ENCODE data around the gene STAC.
"Not testable (repeated sequence)": the region's sequence is repeated elsewhere in the genome, so short reads cannot be mapped to it uniquely, and the experiment has no call there.

Gene STAC

DNA sequence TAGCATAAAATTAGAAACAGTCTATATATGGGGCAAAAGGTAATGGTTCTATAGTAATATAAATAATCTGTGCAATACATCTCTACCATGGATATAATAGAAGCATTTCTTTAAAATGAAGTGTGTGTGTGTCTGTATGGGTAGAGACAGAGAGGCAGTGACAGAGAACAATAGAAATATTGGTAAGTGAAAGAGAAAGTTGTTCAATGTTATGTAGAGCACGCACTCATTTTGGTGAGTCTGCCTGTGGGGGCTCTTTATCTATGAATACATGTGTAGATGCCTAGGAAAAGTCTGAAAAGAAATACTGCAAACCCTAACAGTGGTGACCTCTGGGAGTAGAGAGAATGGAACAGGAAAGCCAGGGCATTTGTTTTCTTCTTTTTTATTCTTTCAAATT is 182.6 kb downstream of the STAC start:
- intact Hi-C loops (cut with DNase I) = no loop called here
- DNase-seq = no peak

DNA sequence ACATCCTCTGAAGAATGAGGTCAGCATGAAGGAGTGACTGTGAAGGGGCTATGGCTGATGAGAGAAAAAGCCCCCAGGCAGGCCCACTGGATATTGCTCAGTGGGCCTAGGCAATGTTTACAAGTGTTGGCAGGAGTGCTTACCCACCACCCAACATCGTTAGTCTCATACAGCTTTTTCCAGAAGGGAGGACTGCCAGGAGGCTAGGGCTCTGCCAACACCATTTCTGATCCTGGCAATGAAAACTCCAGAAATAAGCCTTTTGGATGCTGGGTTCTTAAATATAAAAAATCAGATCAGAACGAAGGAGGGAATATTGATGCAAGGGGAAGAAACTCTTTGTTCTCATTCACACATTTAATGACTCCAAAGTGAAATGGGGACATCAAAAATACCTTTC is 194.9 kb downstream of the STAC start:
- intact Hi-C loops (cut with DNase I) = no loop called here
- DNase-seq = no peak

GRCh38 chr3:36578418-36578817 is 198.1 kb downstream of the STAC start:
- intact Hi-C loops (cut with DNase I); DNase-seq: not testable (repeated sequence)

DNA sequence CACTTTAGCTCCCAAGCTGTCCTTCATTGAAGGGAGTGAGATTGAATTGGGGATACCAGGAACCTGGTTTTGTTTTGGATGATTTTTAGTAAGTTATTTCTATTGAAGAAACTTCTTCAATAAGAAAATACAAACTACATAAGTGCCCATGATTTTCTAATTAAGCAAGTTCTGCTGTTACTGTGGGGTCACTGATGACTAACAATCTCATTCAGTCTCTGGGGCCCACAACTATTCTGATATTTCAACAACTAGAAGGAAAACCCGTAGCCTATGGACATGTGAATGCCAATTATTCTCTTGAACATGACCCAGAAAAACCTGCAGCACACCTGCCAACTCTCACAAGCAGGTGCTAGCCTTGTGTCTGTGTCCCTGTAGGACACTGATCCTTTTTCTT is 199.4 kb downstream of the STAC start:
- intact Hi-C loops (cut with DNase I) = no loop called here
- no peak for DNase-seq

GRCh38 chr3:36580716-36581115 is 200.4 kb downstream of the STAC start:
- no peak for DNase-seq
- intact Hi-C loops (cut with DNase I) = no loop called here

- no peak for DNase-seq
- intact Hi-C loops (cut with DNase I) = no loop called here
Observed at GRCh38 chr3:36591959-36592358, 211.7 kb downstream of the STAC start.

GRCh38 chr3:36595511-36595910 is 215.2 kb downstream of the STAC start:
- DNase-seq = no peak
- intact Hi-C loops (cut with DNase I) = no loop called here

DNA sequence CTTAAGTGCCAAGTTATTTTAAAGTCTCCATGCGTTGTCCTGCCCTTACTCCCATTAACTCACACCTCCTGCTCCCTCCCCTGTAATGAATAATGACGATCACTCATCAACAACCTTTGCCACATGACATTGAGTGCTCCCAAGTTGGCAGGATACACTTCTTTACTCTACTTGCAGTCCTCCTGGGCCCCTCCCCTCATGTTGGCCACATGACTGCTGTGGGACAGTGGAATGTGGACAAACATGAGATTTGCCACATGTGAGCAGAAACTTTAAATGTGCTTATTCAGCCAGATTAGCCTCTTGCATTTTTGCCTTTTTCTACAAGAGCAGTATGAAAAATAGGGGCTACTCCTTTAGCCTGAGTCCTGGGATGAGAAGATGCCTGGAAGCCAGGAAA is 216.1 kb downstream of the STAC start:
- intact Hi-C loops (cut with DNase I) = no loop called here
- DNase-seq = no peak

DNA sequence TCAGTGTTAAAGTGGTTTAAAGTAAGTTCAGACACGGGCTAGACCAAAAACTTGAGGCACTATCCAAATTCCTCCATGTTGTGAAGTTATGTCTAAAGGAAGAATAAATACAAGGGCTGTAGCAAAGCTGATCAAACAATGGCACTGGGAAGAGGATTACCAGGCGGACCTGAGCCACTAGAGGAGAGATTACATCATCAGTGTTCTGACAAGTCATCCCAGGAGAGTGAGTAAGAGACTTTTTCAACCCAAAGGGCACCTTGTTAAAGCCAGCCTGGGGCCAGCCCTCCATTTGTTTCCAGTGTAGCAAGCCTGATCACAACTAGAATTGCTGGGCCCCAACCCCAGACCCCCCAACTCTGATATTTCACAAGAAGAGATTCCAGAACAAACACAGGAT is 217.1 kb downstream of the STAC start:
- DNase-seq = no peak
- intact Hi-C loops (cut with DNase I) = no loop called here
